Keratinocyte (primary cell): ENCODE measurements around the gene UGT3A1.

Experiments
- CTCF ChIP-seq, 3 experiments: IDR thresholded peaks in 1 of 3; conservative IDR thresholded peaks in 1 of 3; optimal IDR thresholded peaks in 1 of 3; 2 replicates in 2 of 3; 3 replicates in 1 of 3; pipeline versions ENCODE3 to v1.5.1; 2011; ENCODE audit warnings: low read length in 3 of 3, mild to moderate bottlenecking in 3 of 3, moderate library complexity in 2 of 3, control low read depth in 1 of 3, inconsistent platforms in 1 of 3; ENCODE audit not compliant: insufficient read depth in 2 of 3; ENCODE audit errors: extremely low read depth in 1 of 3
- EZH2 ChIP-seq: IDR thresholded peaks from one replicate; pipeline ENCODE4 v1.6.1; 2012; ENCODE audit warnings: inconsistent platforms, mild to moderate bottlenecking, low read length, moderate library complexity

GRCh38 chr5:35924122-35924949 lies 66.9 kb downstream of the UGT3A1 start:
- TF ChIP-seq EZH2 (no peak), CTCF (optimal IDR thresholded peaks at IDR 0.05 in 1 of 3, IDR thresholded peaks at IDR 0.05 in 1 of 3, conservative IDR thresholded peaks at IDR 0.05 in 1 of 3; ENCODE audit: extremely low read depth in 1 of 3, insufficient read depth in 2 of 3, low read length in 3 of 3) (no peak)
